GM19452 (cell line): Measurements from ENCODE around the gene MAGEF1.

Source experiments
- ATAC-seq: cut with Tn5 transposase; IDR thresholded peaks from one replicate; pipeline ENCODE4 v1.9.1; 2021; ENCODE audit not compliant: unreplicated experiment

The MAGEF1 gene

DNA sequence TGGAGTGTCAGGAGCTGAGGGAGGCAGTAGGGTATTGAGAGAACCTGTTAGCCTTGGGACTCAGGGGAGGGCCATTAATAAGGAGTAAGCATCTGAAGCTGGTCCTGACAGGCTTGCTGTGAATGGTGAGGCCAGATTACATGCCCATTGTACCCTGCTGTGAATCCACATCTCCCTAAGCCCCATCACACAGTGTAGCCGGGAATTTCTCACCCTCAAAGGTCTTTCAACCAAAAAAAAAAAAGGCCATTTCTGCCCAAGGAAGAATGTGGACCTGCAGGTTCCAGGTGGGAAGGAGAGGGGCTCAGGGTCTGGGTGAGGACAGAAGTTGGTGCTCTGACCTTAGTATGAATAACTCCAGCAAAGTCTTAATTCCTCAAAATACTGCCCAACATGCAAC, 37.2 kb downstream of the MAGEF1 start:
- no peak for ATAC-seq

DNA sequence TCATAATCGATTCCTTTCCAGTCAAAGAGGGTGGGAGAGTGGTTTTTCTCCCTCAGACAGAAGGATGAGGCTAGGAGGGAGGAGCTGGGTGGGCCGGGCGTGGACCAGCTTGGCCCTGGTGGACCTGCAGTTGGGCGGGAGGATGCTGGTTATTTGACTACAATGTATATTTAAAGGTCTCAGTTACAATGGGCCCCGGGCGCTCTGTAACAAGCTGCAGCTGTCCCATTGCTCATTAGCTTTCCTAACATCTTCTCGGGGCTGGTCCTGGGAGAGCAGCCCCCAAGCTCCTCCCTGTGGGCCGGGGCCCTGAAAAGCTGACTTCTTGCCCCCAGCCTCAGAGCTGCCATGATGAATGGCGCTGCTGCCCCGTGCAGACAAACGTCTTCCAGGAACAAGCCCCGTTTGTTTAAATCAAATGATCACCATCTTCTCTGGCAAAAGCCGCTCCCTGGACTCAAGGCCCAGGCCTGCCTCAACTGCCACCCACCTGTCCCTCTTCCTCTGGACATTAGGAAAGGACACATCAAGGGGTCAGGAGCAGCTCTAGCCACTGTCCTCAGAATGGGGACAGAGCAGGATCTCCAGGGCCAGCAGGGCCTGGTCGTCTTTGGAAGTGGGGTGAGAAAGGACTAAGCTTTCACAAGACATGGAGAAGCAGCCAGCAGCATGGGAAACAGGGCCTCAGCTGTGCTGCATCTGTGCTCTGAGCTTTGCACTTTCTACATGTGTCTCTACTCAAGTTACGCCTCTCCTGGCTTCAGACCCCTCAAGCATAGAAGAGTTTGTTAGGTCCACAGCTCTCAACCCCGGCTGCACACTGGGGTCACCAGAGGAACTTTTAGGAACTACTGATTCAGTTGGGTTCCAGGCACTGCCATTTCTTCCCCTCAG, 38.6 kb downstream of the MAGEF1 start:
- ATAC-seq, result no peak

DNA sequence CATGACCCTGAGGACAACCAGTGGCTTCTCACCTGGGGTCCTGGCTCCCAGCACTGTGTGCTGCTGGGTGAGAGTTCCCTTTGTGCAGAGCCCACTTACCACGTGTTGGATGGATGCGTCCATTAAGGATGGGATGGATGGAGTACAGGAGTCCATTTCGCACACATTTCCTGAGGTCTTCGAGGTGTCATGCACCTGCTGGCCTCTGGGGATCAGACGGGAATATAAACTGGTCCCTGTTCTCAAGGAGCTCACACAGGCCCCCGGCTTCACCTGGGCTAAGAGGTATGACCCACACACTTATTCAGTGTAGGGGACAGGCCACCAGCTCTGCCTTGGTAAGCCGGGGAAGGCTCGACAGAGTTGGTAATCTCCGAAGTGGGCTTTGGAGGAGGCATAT, 39.5 kb downstream of the MAGEF1 start:
- no peak for ATAC-seq

DNA sequence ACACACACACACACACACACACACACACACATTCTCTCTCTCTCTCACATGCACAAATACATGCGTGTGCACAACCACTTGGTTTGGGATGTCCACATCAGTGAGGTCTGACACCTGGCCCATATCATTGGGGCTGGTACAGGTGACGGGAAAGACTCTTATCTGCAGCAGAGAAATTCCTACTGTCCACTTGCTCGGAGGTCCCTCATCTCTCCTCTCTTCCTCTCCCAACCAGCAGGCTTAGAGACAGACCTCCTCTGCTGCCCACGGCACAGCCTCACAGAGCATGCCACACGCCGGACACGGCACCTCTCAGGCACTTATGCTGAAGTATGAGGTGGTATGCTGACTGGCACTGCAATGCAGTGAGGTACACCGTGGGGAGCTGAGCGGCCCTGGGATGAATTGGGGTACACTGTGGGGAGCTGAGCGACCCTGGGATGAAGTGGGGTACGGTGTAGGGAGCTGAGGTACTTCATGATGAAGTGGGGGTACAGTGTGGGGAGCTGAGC, 41.7 kb downstream of the MAGEF1 start:
- no peak for ATAC-seq

DNA sequence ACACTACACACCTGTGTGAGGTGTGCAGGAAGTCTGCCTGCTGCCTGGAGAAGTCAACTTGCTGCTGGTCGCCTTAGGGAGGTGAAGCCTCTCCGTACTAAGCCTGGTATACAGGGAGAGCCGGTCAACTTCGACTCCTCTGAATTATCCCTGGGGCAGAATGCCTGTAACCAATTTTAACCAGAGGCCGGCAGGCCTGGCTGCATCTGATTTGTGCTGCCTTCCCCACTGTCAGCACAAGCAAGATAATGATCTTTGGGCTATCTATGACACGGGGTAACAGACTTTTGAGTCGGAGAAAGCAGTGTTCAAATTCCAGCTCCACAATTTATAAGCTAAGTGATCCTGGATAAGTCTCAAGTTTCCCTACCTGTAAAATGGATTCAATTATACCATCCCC, 42.3 kb downstream of the MAGEF1 start:
- ATAC-seq, result no peak

DNA sequence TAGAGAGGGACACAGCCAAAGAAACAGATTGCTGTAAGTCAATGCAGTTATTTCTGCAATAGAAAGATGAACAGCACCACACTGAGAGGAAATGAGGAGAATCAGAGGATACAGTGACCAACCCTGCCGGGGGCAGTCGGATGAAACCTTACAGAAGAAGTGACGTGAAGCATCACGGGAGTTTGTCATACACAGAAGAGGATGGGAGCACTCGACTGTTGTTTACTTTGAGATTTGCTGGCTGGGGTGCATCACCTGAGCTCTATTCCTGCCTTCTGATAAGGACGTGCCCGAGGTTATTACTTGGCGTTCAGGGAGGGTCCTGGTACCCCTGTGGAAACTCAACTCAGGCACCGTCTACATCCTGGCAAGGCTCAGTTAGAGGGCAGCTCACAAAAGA, 45.4 kb downstream of the MAGEF1 start:
- no peak for ATAC-seq

DNA sequence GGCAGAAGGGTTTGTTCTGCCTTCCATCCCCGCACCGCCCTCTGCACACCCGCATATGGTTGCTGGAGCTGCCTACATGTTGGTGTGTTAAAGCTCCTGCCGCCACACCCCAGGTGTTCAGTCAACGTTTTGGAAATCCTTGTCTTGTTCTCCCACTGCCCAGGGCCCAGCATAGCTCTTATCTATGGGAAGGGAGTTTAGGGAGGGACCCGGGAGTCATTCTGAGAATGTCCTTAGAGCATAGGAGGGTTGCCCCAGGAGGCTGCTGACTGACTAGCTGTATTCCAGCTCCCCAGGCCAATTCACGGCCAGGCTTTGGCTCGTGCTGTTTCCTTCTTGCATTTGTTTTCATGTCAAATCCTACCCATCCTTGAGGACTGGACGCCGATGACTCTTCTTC, 46.8 kb downstream of the MAGEF1 start:
- no peak for ATAC-seq

DNA sequence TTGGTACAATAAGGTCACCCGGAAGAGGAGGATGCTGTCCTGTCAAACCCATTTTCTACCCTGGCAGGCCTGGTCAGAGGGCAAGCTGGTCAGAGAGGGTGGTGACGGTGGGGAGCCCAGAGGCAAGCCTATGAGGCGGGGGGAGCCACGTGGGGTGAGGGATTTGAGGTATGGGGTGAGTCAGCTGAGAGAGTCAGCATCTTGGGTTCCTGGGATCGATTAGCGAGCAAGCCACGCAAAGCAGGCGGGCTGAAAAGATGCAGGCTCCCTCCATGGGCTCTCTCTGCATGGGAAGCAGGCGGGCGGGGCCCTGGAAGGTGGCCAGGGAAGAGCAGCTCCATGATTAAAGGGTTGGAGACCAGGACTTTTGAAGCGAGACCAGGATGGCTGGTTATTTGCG, 48.1 kb downstream of the MAGEF1 start:
- ATAC-seq, result no peak

DNA sequence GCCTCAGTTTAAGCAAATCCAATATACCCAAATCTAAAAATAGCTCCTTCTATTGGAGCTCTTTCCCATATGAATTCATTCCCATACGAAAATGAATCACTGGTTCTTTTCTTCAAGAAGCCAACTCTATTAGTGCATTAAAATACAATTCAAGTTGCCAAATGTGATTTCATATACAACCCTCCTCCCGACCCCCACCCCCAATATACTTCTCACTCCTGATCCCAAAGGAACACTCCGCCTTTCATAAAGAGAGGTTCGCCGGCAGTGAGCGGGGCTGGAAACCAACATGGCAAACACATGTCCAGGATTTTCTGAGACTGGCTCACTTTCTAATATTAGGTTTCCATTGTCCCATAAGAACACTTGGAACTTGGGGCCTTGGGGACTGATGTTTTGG, 48.5 kb downstream of the MAGEF1 start:
- no peak for ATAC-seq

DNA sequence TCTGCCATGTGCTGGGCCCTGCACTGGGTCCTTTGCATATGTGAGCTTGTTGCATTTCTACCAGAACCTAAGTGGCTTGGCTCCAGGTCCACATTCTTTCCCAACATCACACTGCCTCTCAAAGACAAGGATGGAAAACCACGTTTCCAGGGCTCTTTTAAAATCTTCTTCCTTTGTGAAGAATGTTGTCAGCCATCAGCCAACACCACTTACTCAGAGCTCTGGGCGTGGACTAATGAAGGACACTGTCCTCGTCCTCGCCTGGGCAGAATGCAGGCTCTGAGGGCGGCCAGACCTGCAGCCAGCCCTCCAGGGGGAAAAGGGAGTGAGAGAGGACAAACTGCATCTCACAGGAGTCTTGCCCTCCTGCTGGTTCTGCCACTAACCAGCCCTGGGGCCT, 49.7 kb downstream of the MAGEF1 start:
- ATAC-seq, result no peak

DNA sequence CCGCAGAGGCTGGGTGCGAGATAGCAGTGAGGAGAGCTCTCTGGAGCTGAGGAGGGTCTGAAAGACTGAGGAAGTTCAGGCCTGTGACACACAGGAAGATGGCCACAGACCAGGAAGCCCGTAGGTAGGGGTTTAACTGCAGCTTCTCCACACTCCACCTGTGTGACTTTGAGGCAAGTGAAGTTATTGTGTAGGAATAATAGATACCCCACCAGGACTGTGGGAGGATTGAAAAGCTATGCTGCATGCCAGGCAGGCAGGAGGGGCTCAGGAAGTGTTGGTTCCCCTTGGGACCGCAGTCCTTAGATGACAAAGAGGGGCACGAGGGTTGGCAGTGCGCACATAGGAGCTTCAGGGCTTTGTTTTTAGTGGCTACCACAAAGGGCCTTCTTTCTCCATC, 50.9 kb downstream of the MAGEF1 start:
- no peak for ATAC-seq
